Stimulated activated CD8-positive, alpha-beta memory T cell treated with anti-CD3 and anti-CD28 coated beads, Interleukin-15, amount 100 ng/mL, for 4 hours (primary cell): ENCODE data around the gene SLC9A8.
"Not testable (repeated sequence)": the region's sequence is repeated elsewhere in the genome, so short reads cannot be mapped to it uniquely, and the experiment has no call there.

ENCODE experiments used
- DNase-seq, 2 donors: peaks; one replicate each; pipeline ENCODE4 v3.0.0-alpha.2; 2020; ENCODE audit warnings: low read depth in 2 of 2

The SLC9A8 gene

GRCh38 chr20:49850463-49851230, 38.0 kb downstream of the SLC9A8 start:
- no peak for DNase-seq

GRCh38 chr20:49851231-49851705, 38.6 kb downstream of the SLC9A8 start:
- no peak for DNase-seq

GRCh38 chr20:49851991-49852390, 39.4 kb downstream of the SLC9A8 start:
- DNase-seq: no peak

GRCh38 chr20:49852522-49853080, 40.0 kb downstream of the SLC9A8 start:
- no peak for DNase-seq

GRCh38 chr20:49853640-49854039, 41.0 kb downstream of the SLC9A8 start:
- no peak for DNase-seq

- DNase-seq: no peak
Observed at GRCh38 chr20:49854190-49854875, 41.7 kb downstream of the SLC9A8 start.

GRCh38 chr20:49856904-49857303, 44.3 kb downstream of the SLC9A8 start:
- no peak for DNase-seq

- DNase-seq: no peak
Observed at GRCh38 chr20:49858076-49858585, 45.5 kb downstream of the SLC9A8 start.

- no peak for DNase-seq
Observed at GRCh38 chr20:49859011-49859410, 46.4 kb downstream of the SLC9A8 start.

- no peak for DNase-seq
Observed at GRCh38 chr20:49859807-49860206, 47.2 kb downstream of the SLC9A8 start.

- not testable (repeated sequence) for DNase-seq
Observed at GRCh38 chr20:49861232-49861631, 48.6 kb downstream of the SLC9A8 start.

GRCh38 chr20:49862607-49863200, 50.1 kb downstream of the SLC9A8 start:
- no peak for DNase-seq

GRCh38 chr20:49863666-49864065, 51.0 kb downstream of the SLC9A8 start:
- DNase-seq: no peak

- no peak for DNase-seq
Observed at GRCh38 chr20:49865559-49865958, 52.9 kb downstream of the SLC9A8 start.

GRCh38 chr20:49866051-49866450, 53.4 kb downstream of the SLC9A8 start:
- no peak for DNase-seq

- DNase-seq: no peak
Observed at GRCh38 chr20:49867453-49868215, 55.0 kb downstream of the SLC9A8 start.

- DNase-seq: no peak
Observed at GRCh38 chr20:49868538-49868937, 55.9 kb downstream of the SLC9A8 start.

- DNase-seq: no peak
Observed at GRCh38 chr20:49868964-49869363, 56.3 kb downstream of the SLC9A8 start.

- DNase-seq: no peak
Observed at GRCh38 chr20:49870261-49870660, 57.6 kb downstream of the SLC9A8 start.

- no peak for DNase-seq
Observed at GRCh38 chr20:49871391-49871948, 58.8 kb downstream of the SLC9A8 start.

GRCh38 chr20:49872056-49872455, 59.4 kb downstream of the SLC9A8 start:
- DNase-seq: no peak
